ENCODE data around the gene SRSF8. TPM values are rescaled to one million over a fixed set of nuclear protein-coding genes. Genes with fewer than 3 reads are reported as not detected.

Gene SRSF8
- total and polyA plus RNA-seq, 9 of the 15 experiments (the other 6 are each of a cell fraction or from before 2014, with no cell fraction given) = 18.0 to 53.4 (median 27.9) TPM

DNA sequence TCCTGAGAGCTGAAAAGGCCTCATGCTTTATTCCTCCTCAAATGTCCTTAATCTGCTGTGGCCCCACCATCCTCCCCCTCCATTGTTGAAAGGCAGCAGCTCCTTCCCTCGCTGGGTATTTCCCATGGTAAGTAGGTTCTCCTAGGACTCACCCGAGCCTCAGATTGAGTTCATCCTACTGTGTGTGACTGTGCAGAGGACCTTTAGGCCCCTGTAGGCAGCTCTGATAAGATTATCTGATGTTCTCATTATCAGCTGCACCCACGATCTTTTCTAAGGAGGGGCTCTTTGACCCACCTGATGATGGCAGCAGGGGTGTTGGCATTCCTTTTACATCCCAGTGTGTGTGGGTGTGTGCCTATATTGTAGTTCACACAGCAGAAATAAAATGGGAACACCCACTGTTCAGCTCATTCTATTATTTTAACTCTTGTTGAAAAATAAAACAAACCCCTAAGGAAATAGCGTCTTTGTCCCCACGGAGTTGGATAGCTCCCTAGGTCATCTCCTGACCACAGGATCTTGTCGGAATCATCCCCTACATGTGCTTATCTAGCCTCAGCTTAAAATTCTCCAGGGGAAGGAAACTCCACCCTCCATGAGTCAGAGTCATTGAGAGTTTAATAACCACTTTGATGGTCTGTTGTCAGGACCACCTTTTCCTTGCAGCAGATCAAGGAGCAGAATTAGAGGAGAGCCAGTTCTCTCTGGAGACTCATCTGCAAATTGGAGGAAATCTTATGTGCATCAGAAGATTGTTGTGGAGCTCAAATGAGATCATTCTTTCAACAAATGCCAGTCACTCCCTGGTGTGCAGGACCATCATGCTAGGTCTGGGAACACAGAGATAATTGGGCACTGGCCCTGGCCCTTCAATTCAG, 42.2 kb downstream of the SRSF8 start (continued):
- TF ChIP-seq TRIM28 (IDR thresholded peaks at IDR 0.05) = no peak
- TF ChIP-seq GATAD2B (IDR thresholded peaks at IDR 0.05; ENCODE audit: borderline replicate concordance) = peak; percentile 80
- TF ChIP-seq RFX1 (IDR thresholded peaks at IDR 0.05) = peak; percentile 45
- TF ChIP-seq, protein P1, sequence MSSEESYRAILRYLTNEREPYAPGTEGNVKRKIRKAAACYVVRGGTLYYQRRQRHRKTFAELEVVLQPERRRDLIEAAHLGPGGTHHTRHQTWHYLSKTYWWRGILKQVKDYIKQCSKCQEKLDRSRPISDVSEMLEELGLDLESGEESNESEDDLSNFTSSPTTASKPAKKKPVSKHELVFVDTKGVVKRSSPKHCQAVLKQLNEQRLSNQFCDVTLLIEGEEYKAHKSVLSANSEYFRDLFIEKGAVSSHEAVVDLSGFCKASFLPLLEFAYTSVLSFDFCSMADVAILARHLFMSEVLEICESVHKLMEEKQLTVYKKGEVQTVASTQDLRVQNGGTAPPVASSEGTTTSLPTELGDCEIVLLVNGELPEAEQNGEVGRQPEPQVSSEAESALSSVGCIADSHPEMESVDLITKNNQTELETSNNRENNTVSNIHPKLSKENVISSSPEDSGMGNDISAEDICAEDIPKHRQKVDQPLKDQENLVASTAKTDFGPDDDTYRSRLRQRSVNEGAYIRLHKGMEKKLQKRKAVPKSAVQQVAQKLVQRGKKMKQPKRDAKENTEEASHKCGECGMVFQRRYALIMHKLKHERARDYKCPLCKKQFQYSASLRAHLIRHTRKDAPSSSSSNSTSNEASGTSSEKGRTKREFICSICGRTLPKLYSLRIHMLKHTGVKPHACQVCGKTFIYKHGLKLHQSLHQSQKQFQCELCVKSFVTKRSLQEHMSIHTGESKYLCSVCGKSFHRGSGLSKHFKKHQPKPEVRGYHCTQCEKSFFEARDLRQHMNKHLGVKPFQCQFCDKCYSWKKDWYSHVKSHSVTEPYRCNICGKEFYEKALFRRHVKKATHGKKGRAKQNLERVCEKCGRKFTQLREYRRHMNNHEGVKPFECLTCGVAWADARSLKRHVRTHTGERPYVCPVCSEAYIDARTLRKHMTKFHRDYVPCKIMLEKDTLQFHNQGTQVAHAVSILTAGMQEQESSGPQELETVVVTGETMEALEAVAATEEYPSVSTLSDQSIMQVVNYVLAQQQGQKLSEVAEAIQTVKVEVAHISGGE (CRISPR knock-in tag; IDR thresholded peaks at IDR 0.05) = 0 out of 6 replicates have a peak, but pooled peaks of 1 of the 3 experiments have one; percentile 14
- peak; percentile 68 for TF ChIP-seq NEUROD1 (IDR thresholded peaks at IDR 0.05; ENCODE audit: borderline replicate concordance, low read depth, low read length, partially characterized antibody)
- 0 out of 2 replicates have a peak, but pooled peaks have one; percentile 52 for TF ChIP-seq ZBTB7A (IDR thresholded peaks at IDR 0.05; ENCODE audit: borderline replicate concordance, control insufficient read depth, low read depth, low read length)
- TF ChIP-seq ZZZ3 (IDR thresholded peaks at IDR 0.05) = no peak
- peak; percentile 99 for TF ChIP-seq MECOM (CRISPR knock-in tag; IDR thresholded peaks at IDR 0.05)
- peak; percentile 95 for TF ChIP-seq JUND (IDR thresholded peaks at IDR 0.05; ENCODE audit: borderline replicate concordance, low read depth, low read length)
- TF ChIP-seq JUND (tag; IDR thresholded peaks at IDR 0.05; ENCODE audit: borderline replicate concordance, low read depth, low read length) = peak; percentile 95; the same call in 2 of the 3 replicates
- TF ChIP-seq LEF1 (IDR thresholded peaks at IDR 0.05) = peak; percentile 61; the same call in 1 of the 2 replicates
- peak; percentile 87 for TF ChIP-seq STAT5A (IDR thresholded peaks at IDR 0.05; ENCODE audit: borderline replicate concordance, low read length)
- TF ChIP-seq ELF2 (CRISPR knock-in tag; IDR thresholded peaks at IDR 0.05) = no peak
- TF ChIP-seq CBX3 (IDR thresholded peaks at IDR 0.05; ENCODE audit: borderline replicate concordance in 1 of 2, low read length in 2 of 2) = peak in 1 of 2 experiments; percentile 86; a peak in 2 of 3 replicates
- peak; percentile 66; the same call in 1 of the 2 replicates for TF ChIP-seq NCOA1 (IDR thresholded peaks at IDR 0.05; ENCODE audit: low read depth)
- 0 out of 2 replicates have a peak, but pooled peaks have one; percentile 15 for TF ChIP-seq MYNN (IDR thresholded peaks at IDR 0.05)
- no peak for TF ChIP-seq MYNN (CRISPR knock-in tag; IDR thresholded peaks at IDR 0.05)
- TF ChIP-seq POLR2H (tag; IDR thresholded peaks at IDR 0.05; ENCODE audit: low read depth) = no peak
- TF ChIP-seq MAZ (CRISPR knock-in tag; conservative IDR thresholded peaks at IDR 0.05 in 1 of 2, IDR thresholded peaks at IDR 0.05 in 1 of 2) = 0 out of 4 replicates have a peak, but pooled peaks of 1 of the 2 experiments have one; percentile 35
- no peak for TF ChIP-seq ZNF785 (CRISPR knock-in tag; IDR thresholded peaks at IDR 0.05)
- TF ChIP-seq, protein P2, sequence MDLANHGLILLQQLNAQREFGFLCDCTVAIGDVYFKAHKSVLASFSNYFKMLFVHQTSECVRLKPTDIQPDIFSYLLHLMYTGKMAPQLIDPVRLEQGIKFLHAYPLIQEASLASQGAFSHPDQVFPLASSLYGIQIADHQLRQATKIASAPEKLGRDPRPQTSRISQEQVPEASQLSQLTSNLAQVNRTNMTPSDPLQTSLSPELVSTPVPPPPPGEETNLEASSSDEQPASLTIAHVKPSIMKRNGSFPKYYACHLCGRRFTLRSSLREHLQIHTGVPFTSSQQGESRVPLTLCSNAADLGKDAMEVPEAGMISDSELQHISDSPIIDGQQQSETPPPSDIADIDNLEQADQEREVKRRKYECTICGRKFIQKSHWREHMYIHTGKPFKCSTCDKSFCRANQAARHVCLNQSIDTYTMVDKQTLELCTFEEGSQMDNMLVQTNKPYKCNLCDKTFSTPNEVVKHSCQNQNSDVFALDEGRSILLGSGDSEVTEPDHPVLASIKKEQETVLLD (IDR thresholded peaks at IDR 0.05) = 0 out of 2 replicates have a peak, but pooled peaks have one; percentile 14
- TF ChIP-seq TAF1 (IDR thresholded peaks at IDR 0.05; ENCODE audit: control insufficient read depth, extremely low read depth, insufficient read depth, low read length, severe bottlenecking) = peak; percentile 25
- TF ChIP-seq GABPA (tag; conservative IDR thresholded peaks at IDR 0.05; ENCODE audit: low read depth) = peak; percentile 29; the same call in 1 of the 2 replicates
